Measurements from ENCODE around the gene HSPA12A. TPM values are rescaled to one million over a fixed set of nuclear protein-coding genes. Genes with fewer than 3 reads are reported as not detected.

The HSPA12A gene, protein sequence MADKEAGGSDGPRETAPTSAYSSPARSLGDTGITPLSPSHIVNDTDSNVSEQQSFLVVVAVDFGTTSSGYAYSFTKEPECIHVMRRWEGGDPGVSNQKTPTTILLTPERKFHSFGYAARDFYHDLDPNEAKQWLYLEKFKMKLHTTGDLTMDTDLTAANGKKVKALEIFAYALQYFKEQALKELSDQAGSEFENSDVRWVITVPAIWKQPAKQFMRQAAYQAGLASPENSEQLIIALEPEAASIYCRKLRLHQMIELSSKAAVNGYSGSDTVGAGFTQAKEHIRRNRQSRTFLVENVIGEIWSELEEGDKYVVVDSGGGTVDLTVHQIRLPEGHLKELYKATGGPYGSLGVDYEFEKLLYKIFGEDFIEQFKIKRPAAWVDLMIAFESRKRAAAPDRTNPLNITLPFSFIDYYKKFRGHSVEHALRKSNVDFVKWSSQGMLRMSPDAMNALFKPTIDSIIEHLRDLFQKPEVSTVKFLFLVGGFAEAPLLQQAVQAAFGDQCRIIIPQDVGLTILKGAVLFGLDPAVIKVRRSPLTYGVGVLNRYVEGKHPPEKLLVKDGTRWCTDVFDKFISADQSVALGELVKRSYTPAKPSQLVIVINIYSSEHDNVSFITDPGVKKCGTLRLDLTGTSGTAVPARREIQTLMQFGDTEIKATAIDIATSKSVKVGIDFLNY
- 1 to 10 TPM; 4.5 to 6.0 (median 4.9) TPM for total RNA-seq

DNA sequence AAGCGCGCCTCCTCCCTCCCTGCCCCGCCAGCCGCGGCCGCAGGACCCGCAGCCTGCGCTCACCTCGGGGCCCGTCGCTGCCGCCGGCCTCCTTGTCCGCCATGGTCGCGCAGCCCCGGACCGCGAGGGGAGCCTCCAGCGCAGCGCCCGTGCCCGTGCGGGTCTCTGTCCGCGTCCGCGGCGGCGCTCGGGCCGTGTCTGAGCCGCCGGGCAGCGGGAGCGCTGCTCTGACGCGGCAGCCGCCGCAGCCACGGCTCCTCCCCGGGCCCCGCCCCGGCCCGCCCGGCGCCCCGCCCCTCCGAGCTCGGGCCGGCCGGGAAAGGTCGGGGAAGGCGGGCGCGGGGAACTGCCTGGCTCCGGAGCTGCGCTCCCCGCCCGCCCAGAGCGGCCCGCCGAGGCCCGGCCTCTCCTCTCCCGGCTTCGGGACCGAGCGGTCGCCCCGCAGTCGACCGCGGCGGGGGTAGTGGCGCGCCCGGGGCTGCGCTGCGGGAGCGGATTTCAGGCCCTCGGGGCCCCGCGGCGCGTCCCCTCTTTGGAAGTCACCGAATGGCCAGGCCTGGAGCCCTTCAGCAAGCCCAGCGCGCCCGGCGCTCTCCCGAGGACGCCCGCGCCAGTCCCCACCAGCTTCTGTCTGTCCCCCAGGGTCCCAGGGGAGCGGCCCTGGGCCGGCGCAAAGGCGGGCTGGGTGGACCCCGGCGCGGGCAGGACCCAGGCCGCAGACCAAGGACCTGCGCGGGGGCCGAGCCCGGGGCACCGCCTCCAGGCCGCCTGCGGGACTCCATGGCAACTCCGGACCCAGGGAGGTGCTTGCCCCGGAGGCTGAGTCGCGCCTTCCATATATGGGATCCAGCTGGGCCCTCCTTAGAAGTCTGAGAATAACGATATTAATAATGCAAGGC lies at the start of gene HSPA12A:
TSS of gene HSPA12A (minus strand) at position 200 of the 899 bp plus-strand sequence. CDS start at position 103, 97 bp downstream.
- peak within 1 kb of the TSS; percentile 85 to 96 (median 94) for H3K27ac ChIP-seq
- DNase-seq (peak; percentile 77 to 78), ATAC-seq (peak; percentile 85 to 88)
- in situ Hi-C loops (cut with MboI; ENCODE audit: low sequenced_read_pairs in 4 of 4) (no loop called here), intact Hi-C loops (cut with DNase I; ENCODE audit: low total_unique reads) (loop anchor here (2.0 to 10.0 kb wide), 4 partner anchors 45 to 1302 kb away; partner anchors contain the start of genes PDZD8 and RAB11FIP2)
- no peaks in the 10 kb centered on the region for H3K36me3 ChIP-seq
- TF ChIP-seq POLR2A (IDR thresholded peaks at IDR 0.05) = peak; percentile 94 to 95
- TF ChIP-seq, protein P1, sequence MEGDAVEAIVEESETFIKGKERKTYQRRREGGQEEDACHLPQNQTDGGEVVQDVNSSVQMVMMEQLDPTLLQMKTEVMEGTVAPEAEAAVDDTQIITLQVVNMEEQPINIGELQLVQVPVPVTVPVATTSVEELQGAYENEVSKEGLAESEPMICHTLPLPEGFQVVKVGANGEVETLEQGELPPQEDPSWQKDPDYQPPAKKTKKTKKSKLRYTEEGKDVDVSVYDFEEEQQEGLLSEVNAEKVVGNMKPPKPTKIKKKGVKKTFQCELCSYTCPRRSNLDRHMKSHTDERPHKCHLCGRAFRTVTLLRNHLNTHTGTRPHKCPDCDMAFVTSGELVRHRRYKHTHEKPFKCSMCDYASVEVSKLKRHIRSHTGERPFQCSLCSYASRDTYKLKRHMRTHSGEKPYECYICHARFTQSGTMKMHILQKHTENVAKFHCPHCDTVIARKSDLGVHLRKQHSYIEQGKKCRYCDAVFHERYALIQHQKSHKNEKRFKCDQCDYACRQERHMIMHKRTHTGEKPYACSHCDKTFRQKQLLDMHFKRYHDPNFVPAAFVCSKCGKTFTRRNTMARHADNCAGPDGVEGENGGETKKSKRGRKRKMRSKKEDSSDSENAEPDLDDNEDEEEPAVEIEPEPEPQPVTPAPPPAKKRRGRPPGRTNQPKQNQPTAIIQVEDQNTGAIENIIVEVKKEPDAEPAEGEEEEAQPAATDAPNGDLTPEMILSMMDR (IDR thresholded peaks at IDR 0.05 in 4 of 5, conservative IDR thresholded peaks at IDR 0.05 in 1 of 5) = no peak
- no peaks in the 10 kb centered on the region for H3K27me3 ChIP-seq
- peaks cover 0 to 4% of the 10 kb centered on the region in 2 donors for H3K4me1 ChIP-seq
- peak within 1 kb of the TSS; percentile 59 to 85 (median 76) for H3K4me3 ChIP-seq
- no peaks in the 10 kb centered on the region for H3K9me3 ChIP-seq

DNA sequence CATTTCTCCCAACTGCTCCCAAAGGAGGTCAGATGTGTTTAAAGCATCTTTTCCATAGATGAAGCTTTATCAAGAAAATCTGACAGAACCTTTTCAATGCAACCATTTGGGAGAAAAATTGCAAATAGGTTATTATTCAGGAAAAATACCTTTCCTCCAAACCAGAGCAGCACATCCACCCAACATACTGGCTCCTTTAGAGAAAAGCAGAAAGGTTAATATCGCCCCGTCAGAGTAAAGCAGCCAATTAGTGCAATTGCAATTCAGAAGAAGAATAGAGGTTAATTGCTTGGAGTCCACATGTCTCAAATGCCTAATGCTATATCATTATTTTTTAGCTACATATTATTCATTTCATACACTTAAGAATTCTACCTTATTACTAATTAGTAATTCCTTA lies 48.9 kb upstream of the HSPA12A start:
- in situ Hi-C loops (cut with MboI; ENCODE audit: low sequenced_read_pairs in 4 of 4) (loop anchor here in 3 of 4 donors (5.0 kb wide), 3 partner anchors 104 to 386 kb away; no protein-coding TSS in a partner anchor), intact Hi-C loops (cut with DNase I; ENCODE audit: low total_unique reads) (no loop called here)
- peaks cover 0 to 2% (median 0%) of the 10 kb centered on the region in 3 donors for H3K27me3 ChIP-seq

DNA sequence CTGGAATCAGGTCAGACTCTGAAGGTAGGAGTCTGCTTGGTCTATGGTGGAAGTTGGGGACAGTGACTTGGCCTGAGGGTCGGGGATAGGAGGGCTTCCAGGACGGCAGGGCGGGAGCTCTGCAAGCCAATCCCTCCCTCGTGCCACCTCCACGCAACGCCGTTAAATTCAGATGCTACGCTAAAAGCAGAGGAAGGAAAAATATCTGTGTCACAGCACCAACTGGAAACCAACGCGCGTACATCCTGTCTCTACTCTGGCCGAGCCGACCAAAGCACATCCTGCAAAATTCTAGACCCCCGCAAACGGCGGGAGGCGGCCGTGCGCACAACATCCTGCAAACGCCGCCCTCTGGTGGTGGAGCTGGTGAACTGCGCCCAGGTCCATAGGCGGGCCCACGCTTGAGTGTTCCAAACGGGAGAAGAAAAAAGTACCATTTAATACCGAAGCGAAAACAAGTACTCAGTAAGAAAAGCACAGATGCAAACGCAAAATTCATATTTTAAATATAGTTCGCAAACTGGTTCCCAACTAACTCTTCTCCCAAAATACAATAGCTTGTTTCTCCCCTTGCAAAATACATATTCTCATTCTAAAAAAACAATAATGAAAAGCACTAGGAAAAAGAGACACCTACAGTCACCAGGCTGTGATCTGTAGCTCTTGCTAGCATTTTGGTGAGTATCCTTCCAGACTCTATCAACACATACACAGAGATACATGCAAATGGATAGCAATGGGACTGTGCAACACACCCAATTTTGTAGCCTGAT lies 45.7 kb upstream of the HSPA12A start:
- H3K36me3 ChIP-seq = no peaks in the 10 kb centered on the region
- TF ChIP-seq, protein P1 (IDR thresholded peaks at IDR 0.05 in 4 of 5, conservative IDR thresholded peaks at IDR 0.05 in 1 of 5) = peak; percentile 88 to 99 (median 92)
- TF ChIP-seq POLR2A (IDR thresholded peaks at IDR 0.05) = no peak
- no peaks in the 10 kb centered on the region for H3K27me3 ChIP-seq
- no peak overlapping the region for H3K27ac ChIP-seq
- DNase-seq = peak; percentile 30 to 41
- peak; percentile 62 to 65 for ATAC-seq
- no peaks in the 10 kb centered on the region for H3K9me3 ChIP-seq
- in situ Hi-C loops (cut with MboI; ENCODE audit: low sequenced_read_pairs in 4 of 4) = loop anchor here in 2 of 4 donors (5.0 to 10.0 kb wide), 2 partner anchors 96 to 103 kb away; no protein-coding TSS in a partner anchor
- peaks cover 3 to 8% of the 10 kb centered on the region in 2 donors for H3K4me1 ChIP-seq
- intact Hi-C loops (cut with DNase I; ENCODE audit: low total_unique reads) = loop anchor here (1.0 to 5.0 kb wide), 2 partner anchors 46 to 106 kb away; partner anchors contain the start of gene HSPA12A
- peak overlapping the region; percentile 4 to 34 (median 31) for H3K4me3 ChIP-seq

More for the DNA sequence above, 48.9 kb upstream of the HSPA12A start:
- no peak overlapping the region for H3K27ac ChIP-seq
- DNase-seq = no peak
- H3K4me1 ChIP-seq = peaks cover 3 to 8% of the 10 kb centered on the region in 2 donors
- H3K36me3 ChIP-seq = no peaks in the 10 kb centered on the region
- no peak for TF ChIP-seq POLR2A (IDR thresholded peaks at IDR 0.05)
- TF ChIP-seq, protein P1 (IDR thresholded peaks at IDR 0.05 in 4 of 5, conservative IDR thresholded peaks at IDR 0.05 in 1 of 5) = no peak
- ATAC-seq = no peak
- H3K4me3 ChIP-seq = no peak overlapping the region
- no peaks in the 10 kb centered on the region for H3K9me3 ChIP-seq
